Stomach (tissue), 9 donors: ENCODE measurements around the gene COPS6. TPM values are rescaled to one million over a fixed set of nuclear protein-coding genes. Genes with fewer than 3 reads are reported as not detected.

Source experiments
- DNase-seq, 2 donors: peaks; one replicate each; pipeline versions ENCODE4 v3.0.0 to v3.0.0-alpha.2; 2013 to 2019
- H3K27ac ChIP-seq, 5 donors: fragments of 200-600 bp in 4 of 5; sonication (generic) in 4 of 5; one replicate each; pipeline ENCODE4 v1.5.1; 2013 to 2019; ENCODE audit warnings: mild to moderate bottlenecking in 1 of 5, moderate library complexity in 1 of 5
- H3K27me3 ChIP-seq, 3 donors: fragments of 200-600 bp; sonication (generic); one replicate each; pipeline ENCODE4 v1.5.1; 2017 to 2019; ENCODE audit warnings: mixed run types in 1 of 3
- H3K36me3 ChIP-seq, 4 donors: fragments of 200-600 bp; sonication (generic); 1 replicate in 3 of 4; 2 replicates in 1 of 4; pipeline ENCODE4 v1.5.1; 2016 to 2019
- H3K4me1 ChIP-seq, 4 donors: fragments of 200-600 bp; sonication (generic); one replicate each; pipeline ENCODE4 v1.5.1; 2016 to 2019
- H3K4me3 ChIP-seq, 4 donors: fragments of 200-600 bp; sonication (generic) in 3 of 4; one replicate each; pipeline ENCODE4 v1.5.1; 2016 to 2019; ENCODE audit warnings: mild to moderate bottlenecking in 1 of 4
- H3K9me3 ChIP-seq, 4 donors: fragments of 200-600 bp; sonication (generic); one replicate each; pipeline ENCODE4 v1.5.1; 2016 to 2019
- CTCF ChIP-seq, 7 experiments: fragments of 450-650 bp in 4 of 7; fragments of 200-600 bp in 3 of 7; sonication (generic) in 3 of 7; IDR thresholded peaks; one replicate each; pipeline ENCODE4 v1.5.1; 2016 to 2019; ENCODE audit warnings: antibody characterized with exemption in 7 of 7, control low read depth in 2 of 7, mild to moderate bottlenecking in 1 of 7
- EP300 ChIP-seq: sonication (generic); formaldehyde crosslinking; IDR thresholded peaks from one replicate; pipeline ENCODE4 v1.6.1; 2017; ENCODE audit warnings: antibody characterized with exemption
- POLR2A ChIP-seq, 4 donors: fragments of 450-650 bp; IDR thresholded peaks; one replicate each; pipeline ENCODE4 v1.6.1; 2016; ENCODE audit warnings: antibody characterized with exemption in 4 of 4, control low read depth in 2 of 4, mild to moderate bottlenecking in 1 of 4, moderate library complexity in 1 of 4
- POLR2AphosphoS5 ChIP-seq, 3 donors: sonication (generic); formaldehyde crosslinking; IDR thresholded peaks; one replicate each; pipeline ENCODE4 v1.6.1; 2016; ENCODE audit warnings: antibody characterized with exemption in 3 of 3
- WGBS, 5 donors: extraction: QIAGEN DNeasy Blood & Tissue Kit in 3 of 5; methylation state at CpG; one replicate each; pipeline versions ENCODE4 v1.1.5 to v1.1.7; 2013 to 2018; 5-methylcytosine and 5-hydroxymethylcytosine counted together
- intact Hi-C: fragments of 100-400 bp; cut with DNase I; formaldehyde crosslinking; loops from one replicate; pipeline ENCODE4 v1.15.1; 2023; ENCODE audit warnings: low total_unique reads
- polyA plus RNA-seq, 3 donors: library from polyadenylated mRNA; stranded (reverse); fragments of 200-250 nt; gene quantifications; one replicate each; pipeline ENCODE4 v1.2.3, GENCODE V29; 2013
- total RNA-seq, 5 donors: library from RNA; depleted of rRNA; stranded (reverse); fragments of >200 nt; gene quantifications; one replicate each; pipeline versions ENCODE4 v1.1.0 to v1.2.3, GENCODE V29; 2014 to 2016
- donor health status: healthy with polysubstance abuse.
- donor health status: Bipolar disorder and iron deficiency.
- donor health status: healthy.

The COPS6 gene
- total and polyA plus RNA-seq, 8 donors: 34.2 to 197 (median 93.9) TPM

- intact Hi-C loops: no loop called here
- WGBS, 5 donors: 92 to 99% (median 98%) methylated on average over 10 of the region's 10 CpGs
- Histone ChIP-seq H3K36me3 (peaks cover 75 to 100% (median 99%) of the 10 kb centered on the region in 4 donors), H3K27me3 (no peaks in the 10 kb centered on the region), H3K9me3 (peaks cover 14 to 37% (median 32%) of the 10 kb centered on the region in 4 donors), H3K4me3 (no peak overlapping the region), H3K4me1 (peaks cover 0 to 6% (median 0%) of the 10 kb centered on the region in 4 donors), H3K27ac (no peak overlapping the region)
- no peak for TF ChIP-seq CTCF (IDR thresholded peaks at IDR 0.05)
- no peak for TF ChIP-seq POLR2A (IDR thresholded peaks at IDR 0.05)
- TF ChIP-seq EP300: no peak
- DNase-seq: no peak
Measured at GRCh38 chr7:100072462-100072861, 16.3 kb upstream of the COPS6 start.

GRCh38 chr7:100074841-100075240, 13.9 kb upstream of the COPS6 start:
- WGBS, 5 donors: 91 to 96% (median 96%) methylated on average over 7 of the region's 7 CpGs
- no peak for DNase-seq
- no peaks in the 10 kb centered on the region for H3K27me3 ChIP-seq
- no peak overlapping the region for H3K4me3 ChIP-seq
- peaks cover 6 to 29% (median 16%) of the 10 kb centered on the region in 4 donors for H3K4me1 ChIP-seq
- peaks cover 14 to 35% (median 31%) of the 10 kb centered on the region in 4 donors for H3K9me3 ChIP-seq
- TF ChIP-seq POLR2A (IDR thresholded peaks at IDR 0.05) (no peak), CTCF (IDR thresholded peaks at IDR 0.05) (no peak), EP300 (no peak), POLR2AphosphoS5 (IDR thresholded peaks at IDR 0.05) (no peak)
- peaks cover 73 to 99% (median 98%) of the 10 kb centered on the region in 4 donors for H3K36me3 ChIP-seq
- intact Hi-C loops: no loop called here
- no peak overlapping the region for H3K27ac ChIP-seq

GRCh38 chr7:100075418-100075817, 13.4 kb upstream of the COPS6 start:
- H3K4me1 ChIP-seq: peaks cover 12 to 34% (median 22%) of the 10 kb centered on the region in 4 donors
- peaks cover 14 to 29% (median 27%) of the 10 kb centered on the region in 4 donors for H3K9me3 ChIP-seq
- H3K36me3 ChIP-seq: peaks cover 68 to 93% (median 92%) of the 10 kb centered on the region in 4 donors
- H3K4me3 ChIP-seq: no peak overlapping the region
- no peak overlapping the region for H3K27ac ChIP-seq
- no peak for DNase-seq
- TF ChIP-seq POLR2A (IDR thresholded peaks at IDR 0.05): no peak
- WGBS, 5 donors: 89 to 99% (median 95%) methylated on average over 6 of the region's 6 CpGs
- intact Hi-C loops: no loop called here
- H3K27me3 ChIP-seq: no peaks in the 10 kb centered on the region

GRCh38 chr7:100077205-100077604, 11.6 kb upstream of the COPS6 start:
- H3K4me1 ChIP-seq: peaks cover 21 to 44% (median 34%) of the 10 kb centered on the region in 4 donors
- peaks cover 50 to 75% (median 74%) of the 10 kb centered on the region in 4 donors for H3K36me3 ChIP-seq
- no peak overlapping the region for H3K27ac ChIP-seq
- no peaks in the 10 kb centered on the region for H3K27me3 ChIP-seq
- no peak for DNase-seq
- H3K4me3 ChIP-seq: no peak overlapping the region
- TF ChIP-seq EP300 (no peak), POLR2A (IDR thresholded peaks at IDR 0.05) (no peak), CTCF (IDR thresholded peaks at IDR 0.05) (no peak), POLR2AphosphoS5 (IDR thresholded peaks at IDR 0.05) (no peak)
- peaks cover 2 to 12% (median 9%) of the 10 kb centered on the region in 4 donors for H3K9me3 ChIP-seq
- intact Hi-C loops: no loop called here
- 81 to 95% (median 90%) methylated on average over 4 of the region's 4 CpGs for WGBS, 5 donors

DNA sequence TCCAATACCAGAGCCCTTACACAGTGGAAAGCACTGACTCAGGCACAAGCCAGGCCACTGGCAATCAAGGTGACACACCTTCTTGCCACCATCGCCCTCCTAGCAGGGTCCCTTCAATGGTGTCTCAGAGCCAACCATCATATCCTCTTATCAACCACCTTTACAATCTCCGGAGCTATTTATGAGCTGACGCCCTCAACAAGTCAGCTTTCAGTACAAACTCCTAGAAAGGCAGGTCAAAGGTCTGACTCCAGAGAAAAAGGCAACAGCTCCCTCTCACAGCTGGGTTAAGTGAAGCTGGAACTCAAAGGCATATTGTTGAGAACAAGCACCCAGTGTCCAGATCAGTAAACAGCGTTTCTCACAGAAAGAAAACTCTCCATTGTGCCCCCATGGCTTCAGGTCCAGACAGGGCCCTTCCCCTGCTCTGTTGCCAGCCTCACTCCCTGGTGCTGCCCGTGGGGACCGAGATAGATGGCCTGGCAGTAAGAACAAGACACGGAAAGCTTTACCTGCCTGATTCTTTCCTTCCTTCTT, 9.7 kb upstream of the COPS6 start:
- 41 to 66% (median 57%) methylated on average over 7 of the region's 7 CpGs for WGBS, 5 donors
- H3K4me3 ChIP-seq: peak overlapping the region in 1 of 4 donors; percentile 10
- H3K27ac ChIP-seq: no peak overlapping the region
- no peaks in the 10 kb centered on the region for H3K27me3 ChIP-seq
- intact Hi-C loops: no loop called here
- DNase-seq: no peak
- no peak for TF ChIP-seq POLR2AphosphoS5 (IDR thresholded peaks at IDR 0.05)
- TF ChIP-seq EP300: no peak
- TF ChIP-seq POLR2A (IDR thresholded peaks at IDR 0.05): no peak
- no peak for TF ChIP-seq CTCF (IDR thresholded peaks at IDR 0.05)
- H3K4me1 ChIP-seq: peaks cover 29 to 51% (median 41%) of the 10 kb centered on the region in 4 donors
- H3K36me3 ChIP-seq: peaks cover 32 to 56% (median 55%) of the 10 kb centered on the region in 4 donors
- no peaks in the 10 kb centered on the region for H3K9me3 ChIP-seq
